GM23338 (cell line): Measurements from ENCODE around the gene LRIG3. TPM values are rescaled to one million over a fixed set of nuclear protein-coding genes. Genes with fewer than 3 reads are reported as not detected.

Experiments used
- ATAC-seq: fragments of 200-7000 bp; cut with Tn5 transposase; 3 replicates; pipeline ENCODE4 v1.9.1; 2020
- DNase-seq: peaks from one replicate; pipeline ENCODE4 v3.0.0-alpha.2; 2015; ENCODE audit warnings: low spot score
- H2AFZ ChIP-seq: fragments of 200-600 bp; sonication (generic); 2 replicates; pipeline ENCODE4 v1.8.0; 2016; ENCODE audit warnings: antibody characterized with exemption, mild to moderate bottlenecking, moderate library complexity
- H3F3A ChIP-seq: fragments of 200-600 bp; sonication (generic); replicated peaks from 2 replicates; pipeline ENCODE4 v1.8.0; 2017; ENCODE audit warnings: antibody characterized with exemption, mixed run types, low read depth
- H3K27ac ChIP-seq: fragments of 200-600 bp; sonication (generic); 2 replicates; pipeline ENCODE4 v1.6.1; 2016; ENCODE audit warnings: low read depth
- H3K27me3 ChIP-seq: fragments of 200-600 bp; sonication (generic); 2 replicates; pipeline ENCODE4 v1.8.0; 2016; ENCODE audit warnings: mild to moderate bottlenecking, mixed run types, moderate library complexity; ENCODE audit not compliant: insufficient read depth
- H3K36me3 ChIP-seq: fragments of 200-600 bp; sonication (generic); 2 replicates; pipeline ENCODE4 v1.8.0; 2016; ENCODE audit warnings: mild to moderate bottlenecking; ENCODE audit not compliant: insufficient read depth
- H3K4me1 ChIP-seq: fragments of 200-600 bp; sonication (generic); 2 replicates; pipeline ENCODE4 v1.8.0; 2016; ENCODE audit warnings: mild to moderate bottlenecking, moderate library complexity; ENCODE audit not compliant: insufficient read depth
- H3K4me2 ChIP-seq: fragments of 200-600 bp; sonication (generic); 2 replicates; pipeline ENCODE4 v1.7.1; 2017; ENCODE audit warnings: mixed run types
- H3K4me3 ChIP-seq: fragments of 200-600 bp; sonication (generic); 2 replicates; pipeline ENCODE4 v1.6.1; 2016; ENCODE audit warnings: mixed run types
- H3K79me2 ChIP-seq: fragments of 200-600 bp; sonication (generic); replicated peaks from 2 replicates; pipeline ENCODE4 v1.8.0; 2017; ENCODE audit warnings: mild to moderate bottlenecking; ENCODE audit not compliant: insufficient read depth
- H3K9me2 ChIP-seq: fragments of 200-600 bp; sonication (generic); 2 replicates; pipeline ENCODE4 v1.8.0; 2017; ENCODE audit not compliant: insufficient read depth
- H4K20me1 ChIP-seq: fragments of 200-600 bp; sonication (generic); replicated peaks from 2 replicates; pipeline ENCODE4 v1.8.0; 2017; ENCODE audit warnings: mild to moderate bottlenecking; ENCODE audit not compliant: insufficient read depth
- H3K27ac Mint-ChIP-seq: 2 replicates; pipeline ENCODE4 v1.8.0; 2020; ENCODE audit warnings: inconsistent platforms, mild to moderate bottlenecking, moderate library complexity, mixed read lengths
- H3K27me3 Mint-ChIP-seq: 3 replicates; pipeline ENCODE4 v1.8.0; 2022; ENCODE audit warnings: low read depth, mild to moderate bottlenecking, moderate library complexity, mixed read lengths, inconsistent platforms; ENCODE audit not compliant: insufficient read depth, poor library complexity
- H3K36me3 Mint-ChIP-seq: 3 replicates; pipeline ENCODE4 v1.8.0; 2021; ENCODE audit warnings: low read depth, mild to moderate bottlenecking, inconsistent platforms, moderate library complexity, mixed read lengths
- H3K4me1 Mint-ChIP-seq: 3 replicates; pipeline ENCODE4 v1.8.0; 2020; ENCODE audit warnings: mild to moderate bottlenecking, inconsistent platforms, mixed read lengths
- H3K4me3 Mint-ChIP-seq: 3 replicates; pipeline ENCODE4 v1.8.0; 2021; ENCODE audit warnings: moderate library complexity, mild to moderate bottlenecking, inconsistent platforms, mixed read lengths
- H3K9me3 Mint-ChIP-seq: 3 replicates; pipeline ENCODE4 v1.8.0; 2020; ENCODE audit warnings: moderate library complexity, mild to moderate bottlenecking, inconsistent platforms, mixed read lengths
- CTCF ChIP-seq, 2 experiments: fragments of 200-600 bp in 1 of 2; sonication (generic) in 1 of 2; conservative IDR thresholded peaks; 2 replicates each; pipeline versions ENCODE4 v1.5.1 to v1.6.1; 2016 to 2017; ENCODE audit warnings: antibody characterized with exemption in 2 of 2, low read depth in 2 of 2, mild to moderate bottlenecking in 2 of 2, moderate library complexity in 1 of 2
- ETS1 ChIP-seq: IDR thresholded peaks from 2 replicates; pipeline ENCODE4 v1.6.1; 2016; ENCODE audit warnings: antibody characterized with exemption
- EZH2phosphoT487 ChIP-seq: fragments of 200-600 bp; sonication (generic); IDR thresholded peaks from one replicate; pipeline ENCODE4 v1.8.1; 2018; ENCODE audit warnings: antibody characterized with exemption; ENCODE audit not compliant: unreplicated experiment
- JUNB ChIP-seq: IDR thresholded peaks from one replicate; pipeline ENCODE4 v1.6.1; 2016; ENCODE audit warnings: antibody characterized with exemption; ENCODE audit not compliant: unreplicated experiment
- NANOG ChIP-seq: IDR thresholded peaks from 2 replicates; pipeline ENCODE4 v1.6.1; 2016; ENCODE audit warnings: antibody characterized with exemption, borderline replicate concordance
- POLR2AphosphoS5 ChIP-seq: IDR thresholded peaks from 2 replicates; pipeline ENCODE4 v1.6.1; 2016; ENCODE audit warnings: antibody characterized with exemption, low read depth
- REST ChIP-seq: IDR thresholded peaks from one replicate; pipeline ENCODE4 v1.6.1; 2018; ENCODE audit warnings: antibody characterized with exemption; ENCODE audit not compliant: unreplicated experiment
- STAT1 ChIP-seq: IDR thresholded peaks from one replicate; pipeline ENCODE4 v1.6.1; 2016; ENCODE audit warnings: antibody characterized with exemption; ENCODE audit not compliant: unreplicated experiment
- ZNF114 ChIP-seq: fragments of 250-450 bp; sonication (Bioruptor Pico); IDR thresholded peaks from 2 replicates; pipeline ENCODE4 v1.5.0; 2020; ENCODE audit warnings: mild to moderate bottlenecking, moderate library complexity
- ZNF331 ChIP-seq: fragments of 250-450 bp; sonication (Bioruptor Pico); IDR thresholded peaks from 2 replicates; pipeline ENCODE4 v1.5.0; 2020; ENCODE audit warnings: low read depth, mild to moderate bottlenecking, moderate library complexity
- polyA plus RNA-seq: library from polyadenylated mRNA; unstranded; fragments of >200 nt; fragmentation: Nextera tagmentation; extraction: Ambion mirVana; gene quantifications from 2 replicates; pipeline ENCODE4 v1.2.1, GENCODE V29; 2016
- total RNA-seq: library from RNA; depleted of rRNA; stranded (reverse); fragments of >200 nt; shearing (Covaris generic); gene quantifications from 2 replicates; pipeline ENCODE4 v1.2.3, GENCODE V29; 2014

LRIG3 gene
- total and polyA plus RNA-seq, 2 experiments from 2014 or later, result 1.6 to 7.5 TPM

- TF ChIP-seq REST, result no peak
- no peak for TF ChIP-seq EZH2phosphoT487
- TF ChIP-seq STAT1, result no peak
- no peak for TF ChIP-seq CTCF (conservative IDR thresholded peaks at IDR 0.05; ENCODE audit: low read depth in 2 of 2)
- TF ChIP-seq ETS1, result no peak
- TF ChIP-seq ZNF331 (CRISPR knock-in tag), result no peak
- no peak for TF ChIP-seq POLR2AphosphoS5
- no peak for TF ChIP-seq ZNF114
- no peak for TF ChIP-seq NANOG
Observed at GRCh38 chr12:58920961-58921861, 907 bp upstream of the LRIG3 start (continued).

GRCh38 chr12:58919231-58920101 is 838 bp downstream of the LRIG3 start:
- Histone ChIP-seq H3K27me3 (peaks cover 20% of the 10 kb centered on the region), H3K9me2 (no peaks in the 10 kb centered on the region), H3K36me3 (no peaks in the 10 kb centered on the region), H3F3A (no peaks in the 10 kb centered on the region), H3K4me1 (peaks cover 45% of the 10 kb centered on the region), H4K20me1 (peaks cover 15% of the 10 kb centered on the region; the same call in 1 of the 2 replicates), H3K4me2 (peak overlapping the region; percentile 78), H3K27ac (no peak overlapping the region), H3K79me2 (peaks cover 7% of the 10 kb centered on the region), H2AFZ (peak overlapping the region; percentile 99), H3K4me3 (peak overlapping the region; percentile 77)
- Mint-ChIP-seq H3K4me3 (peak overlapping the region; percentile 87), H3K27me3 (peaks cover 5% of the 10 kb centered on the region), H3K4me1 (peaks cover 37% of the 10 kb centered on the region), H3K9me3 (no peaks in the 10 kb centered on the region), H3K27ac (no peak overlapping the region), H3K36me3 (no peaks in the 10 kb centered on the region)
- peak; percentile 38 for DNase-seq
- ATAC-seq, result peak; percentile 43
- TF ChIP-seq ZNF114, result no peak
- no peak for TF ChIP-seq NANOG
- TF ChIP-seq POLR2AphosphoS5, result no peak
- no peak for TF ChIP-seq JUNB
- TF ChIP-seq CTCF (conservative IDR thresholded peaks at IDR 0.05; ENCODE audit: low read depth in 2 of 2), result no peak
- no peak for TF ChIP-seq EZH2phosphoT487
